Measurements from ENCODE around the gene SPON2. TPM values are rescaled to one million over a fixed set of nuclear protein-coding genes. Genes with fewer than 3 reads are reported as not detected.

SPON2 gene
- total RNA-seq, 3 donors from 2014 or later (not counting 1 experiment from before 2014, with no cell fraction given), result 1,124 to 1,574 (median 1,339) TPM

DNA sequence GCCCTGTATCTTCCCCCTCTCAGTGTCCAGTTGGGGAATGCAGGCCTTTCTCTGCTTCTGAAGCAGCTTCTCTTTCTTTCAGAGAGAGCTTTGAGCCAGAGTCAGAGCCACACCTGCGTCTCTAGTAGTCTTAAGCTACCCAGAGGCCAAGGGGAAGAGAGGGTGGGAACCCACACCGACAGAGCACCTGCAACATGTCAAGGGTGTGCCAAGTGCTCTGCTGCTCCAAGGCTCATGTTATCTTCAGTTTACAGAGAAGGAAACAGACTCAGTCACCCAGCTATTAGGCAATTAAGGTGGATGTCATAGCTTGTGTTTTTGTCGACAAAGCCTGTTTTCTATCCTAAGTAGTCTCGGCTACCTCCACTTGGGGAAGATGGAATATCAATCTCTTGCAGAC lies 36.3 kb downstream of the SPON2 start:
- Mint-ChIP-seq H3K4me1 (peaks cover 19 to 25% of the 10 kb centered on the region in 2 donors), H3K9me3 (no peaks in the 10 kb centered on the region), H3K27ac (peak overlapping the region in 1 of 2 donors; percentile 35), H3K36me3 (no peaks in the 10 kb centered on the region), H3K4me3 (peak overlapping the region; percentile 52), H3K27me3 (ENCODE audit: low read depth in 2 of 2) (no peaks in the 10 kb centered on the region)
- H3K27me3 ChIP-seq (ENCODE audit: control insufficient read depth, insufficient read depth, low read length), result no peaks in the 10 kb centered on the region
- H3K4me1 ChIP-seq (ENCODE audit: control insufficient read depth, insufficient read depth, low read length), result peaks cover 4% of the 10 kb centered on the region
- H3K9me3 ChIP-seq (ENCODE audit: control insufficient read depth, insufficient read depth, low read length), result no peaks in the 10 kb centered on the region
- 58% methylated on average over 4 of the region's 4 CpGs for WGBS (ENCODE audit: insufficient coverage)
- H3K36me3 ChIP-seq (ENCODE audit: control insufficient read depth, insufficient read depth, low read length), result no peaks in the 10 kb centered on the region
- H3K27ac ChIP-seq (ENCODE audit: low read length), result no peak overlapping the region
- ATAC-seq, result no peak
- H3K4me3 ChIP-seq (ENCODE audit: low read length), result no peak overlapping the region
- DNase-seq, result peak in 1 of 2 donors; percentile 35
- TF ChIP-seq, protein P1, sequence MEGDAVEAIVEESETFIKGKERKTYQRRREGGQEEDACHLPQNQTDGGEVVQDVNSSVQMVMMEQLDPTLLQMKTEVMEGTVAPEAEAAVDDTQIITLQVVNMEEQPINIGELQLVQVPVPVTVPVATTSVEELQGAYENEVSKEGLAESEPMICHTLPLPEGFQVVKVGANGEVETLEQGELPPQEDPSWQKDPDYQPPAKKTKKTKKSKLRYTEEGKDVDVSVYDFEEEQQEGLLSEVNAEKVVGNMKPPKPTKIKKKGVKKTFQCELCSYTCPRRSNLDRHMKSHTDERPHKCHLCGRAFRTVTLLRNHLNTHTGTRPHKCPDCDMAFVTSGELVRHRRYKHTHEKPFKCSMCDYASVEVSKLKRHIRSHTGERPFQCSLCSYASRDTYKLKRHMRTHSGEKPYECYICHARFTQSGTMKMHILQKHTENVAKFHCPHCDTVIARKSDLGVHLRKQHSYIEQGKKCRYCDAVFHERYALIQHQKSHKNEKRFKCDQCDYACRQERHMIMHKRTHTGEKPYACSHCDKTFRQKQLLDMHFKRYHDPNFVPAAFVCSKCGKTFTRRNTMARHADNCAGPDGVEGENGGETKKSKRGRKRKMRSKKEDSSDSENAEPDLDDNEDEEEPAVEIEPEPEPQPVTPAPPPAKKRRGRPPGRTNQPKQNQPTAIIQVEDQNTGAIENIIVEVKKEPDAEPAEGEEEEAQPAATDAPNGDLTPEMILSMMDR (IDR thresholded peaks at IDR 0.05), result no peak
- intact Hi-C loops (cut with micrococcal nuclease), result no loop called here

DNA sequence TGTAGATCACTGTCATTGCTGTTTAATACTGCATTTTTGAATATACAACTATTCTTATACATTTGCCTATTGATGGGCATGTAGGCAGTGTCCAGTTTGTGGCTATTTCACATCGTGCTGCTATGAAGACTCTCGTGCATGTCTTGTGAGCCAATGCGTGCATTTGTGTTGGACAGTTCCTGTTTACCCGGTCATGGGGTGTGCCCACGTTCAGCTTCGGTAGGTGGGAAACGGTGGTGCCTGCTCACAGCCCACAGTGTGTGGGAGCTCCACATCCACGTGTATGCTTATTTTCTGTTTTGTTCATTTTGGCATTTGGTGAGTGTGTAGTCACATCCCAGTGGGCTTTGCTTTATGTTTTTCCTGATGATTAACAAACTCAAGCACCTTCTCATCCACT lies 39.4 kb downstream of the SPON2 start:
- Mint-ChIP-seq H3K36me3 (no peaks in the 10 kb centered on the region), H3K27ac (no peak overlapping the region)
- 36% methylated on average over 8 of the region's 8 CpGs for WGBS (ENCODE audit: insufficient coverage)

DNA sequence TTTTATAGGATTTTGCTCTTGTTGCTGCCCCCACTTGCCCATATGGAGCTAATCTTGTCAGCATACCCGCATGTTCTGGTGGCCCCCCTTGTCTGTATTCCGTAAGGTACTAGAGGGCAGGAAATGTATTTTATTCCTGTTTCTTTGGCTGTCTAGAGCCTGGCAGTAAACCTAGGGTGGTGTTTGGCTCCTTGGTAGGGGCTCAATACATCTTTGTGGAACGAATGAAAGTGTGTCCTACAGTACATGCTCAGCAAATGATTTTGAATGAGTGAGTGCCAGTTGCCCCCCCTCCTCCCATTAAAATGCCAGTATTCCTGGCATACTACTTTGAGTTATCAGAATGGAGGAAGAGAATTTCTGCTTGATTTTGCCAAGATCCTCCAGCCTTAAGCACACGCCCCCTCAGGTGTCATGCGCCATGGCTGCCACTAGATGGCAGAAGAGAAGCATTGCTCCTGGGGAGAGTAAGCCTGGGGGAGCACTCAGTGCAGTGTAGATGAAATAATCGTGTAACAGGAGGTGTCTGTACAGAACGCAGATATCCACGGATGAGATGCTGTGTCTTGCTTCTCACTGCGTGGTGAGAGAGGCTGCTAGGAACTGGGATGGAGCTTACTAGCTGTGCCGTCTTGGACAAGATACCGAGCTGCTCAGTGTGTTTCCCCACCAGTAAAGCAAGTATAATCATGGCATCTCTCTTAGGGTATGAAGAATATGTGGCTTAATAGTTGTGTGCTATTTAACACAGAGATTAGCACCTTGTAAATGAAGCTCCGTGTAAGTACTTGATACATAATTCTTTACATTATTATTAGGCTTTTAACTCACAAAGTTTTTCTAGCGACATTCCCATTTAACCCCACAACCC lies 41.8 kb downstream of the SPON2 start:
- no peaks in the 10 kb centered on the region for H3K27me3 ChIP-seq (ENCODE audit: control insufficient read depth, insufficient read depth, low read length)
- TF ChIP-seq, protein P1 (IDR thresholded peaks at IDR 0.05), result peak; percentile 98
- Mint-ChIP-seq H3K4me1 (peaks cover 0 to 15% of the 10 kb centered on the region in 2 donors), H3K4me3 (no peak overlapping the region), H3K9me3 (no peaks in the 10 kb centered on the region), H3K36me3 (no peaks in the 10 kb centered on the region), H3K27ac (peak overlapping the region in 1 of 2 donors; percentile 33), H3K27me3 (ENCODE audit: low read depth in 2 of 2) (peaks cover 0 to 13% of the 10 kb centered on the region in 2 donors)
- H3K4me1 ChIP-seq (ENCODE audit: control insufficient read depth, insufficient read depth, low read length), result peaks cover 10% of the 10 kb centered on the region
- H3K4me3 ChIP-seq (ENCODE audit: low read length), result no peak overlapping the region
- no peaks in the 10 kb centered on the region for H3K36me3 ChIP-seq (ENCODE audit: control insufficient read depth, insufficient read depth, low read length)
- ATAC-seq, result peak; percentile 96 to 100 (median 99)
- peak; percentile 74 to 91 for DNase-seq
- intact Hi-C loops (cut with micrococcal nuclease), result loop anchor here (1.0 to 5.0 kb wide), 6 partner anchors 37 to 496 kb away; no protein-coding TSS in a partner anchor
- WGBS (ENCODE audit: insufficient coverage), result 20% methylated on average over 11 of the region's 13 CpGs
- no peak overlapping the region for H3K27ac ChIP-seq (ENCODE audit: low read length)
- H3K9me3 ChIP-seq (ENCODE audit: control insufficient read depth, insufficient read depth, low read length), result no peaks in the 10 kb centered on the region

More for the DNA sequence above, 39.4 kb downstream of the SPON2 start:
- intact Hi-C loops (cut with micrococcal nuclease), result loop anchor here (5.0 kb wide), 2 partner anchors 34 to 379 kb away; no protein-coding TSS in a partner anchor
- no peak for DNase-seq
- peaks cover 16 to 30% of the 10 kb centered on the region in 2 donors for H3K4me1 Mint-ChIP-seq
- TF ChIP-seq, protein P1 (IDR thresholded peaks at IDR 0.05), result no peak
- H3K9me3 Mint-ChIP-seq, result no peaks in the 10 kb centered on the region
- no peak overlapping the region for H3K4me3 ChIP-seq (ENCODE audit: low read length)
- peaks cover 10% of the 10 kb centered on the region for H3K4me1 ChIP-seq (ENCODE audit: control insufficient read depth, insufficient read depth, low read length)
- H3K36me3 ChIP-seq (ENCODE audit: control insufficient read depth, insufficient read depth, low read length), result no peaks in the 10 kb centered on the region
- H3K27me3 Mint-ChIP-seq (ENCODE audit: low read depth in 2 of 2), result peaks cover 0 to 9% of the 10 kb centered on the region in 2 donors
- ATAC-seq, result no peak
- no peak overlapping the region for H3K4me3 Mint-ChIP-seq
- no peak overlapping the region for H3K27ac ChIP-seq (ENCODE audit: low read length)
- no peaks in the 10 kb centered on the region for H3K27me3 ChIP-seq (ENCODE audit: control insufficient read depth, insufficient read depth, low read length)
- H3K9me3 ChIP-seq (ENCODE audit: control insufficient read depth, insufficient read depth, low read length), result no peaks in the 10 kb centered on the region

Measured in natural killer cell (primary cell).